Suppressor macrophage treated with lipopolysaccharide for 1 hour (primary cell): Measurements from ENCODE around the gene HEATR5B.

ENCODE experiments used
- DNase-seq, 3 donors: peaks; one replicate each; pipeline ENCODE4 v3.0.0-alpha.2; 2020 to 2022

HEATR5B gene

GRCh38 chr2:37083873-37084794, at the start of gene HEATR5B, which contains the start of gene GPATCH11:
Gene HEATR5B, minus strand, starts transcription at chr2:37084372. Its CDS starts 958 bp downstream, at chr2:37083414.
Gene GPATCH11, plus strand, starts transcription at chr2:37084518. Its CDS starts 3,864 bp downstream, at chr2:37088382.
- DNase-seq = peak; percentile 98

GRCh38 chr2:37132914-37133313, 48.7 kb upstream of the HEATR5B start:
- no peak for DNase-seq

- DNase-seq = no peak
These were observed 41.2 kb upstream of the HEATR5B start for GRCh38 chr2:37125416-37125815.

GRCh38 chr2:37119157-37119556, 35.0 kb upstream of the HEATR5B start:
- peak; percentile 37 to 56 (median 53) for DNase-seq

- no peak for DNase-seq
These were observed 33.4 kb upstream of the HEATR5B start for GRCh38 chr2:37117566-37117965.

- no peak for DNase-seq
These were observed 27.8 kb upstream of the HEATR5B start for GRCh38 chr2:37111958-37112357.

- no peak for DNase-seq
These were observed 26.4 kb upstream of the HEATR5B start for GRCh38 chr2:37110306-37111212.

- no peak for DNase-seq
These were observed 25.4 kb upstream of the HEATR5B start for GRCh38 chr2:37109523-37109922.

GRCh38 chr2:37105150-37105549, 21.0 kb upstream of the HEATR5B start:
- no peak for DNase-seq

GRCh38 chr2:37104178-37104577, 20.0 kb upstream of the HEATR5B start:
- no peak for DNase-seq

GRCh38 chr2:37102588-37102987, 18.4 kb upstream of the HEATR5B start:
- DNase-seq = no peak

- no peak for DNase-seq
These were observed 15.9 kb upstream of the HEATR5B start for GRCh38 chr2:37100054-37100453.

- no peak for DNase-seq
These were observed 14.4 kb upstream of the HEATR5B start for GRCh38 chr2:37098416-37099118.

- no peak for DNase-seq
These were observed 12.4 kb upstream of the HEATR5B start for GRCh38 chr2:37096568-37096967.

- DNase-seq = no peak
These were observed 7.7 kb upstream of the HEATR5B start for GRCh38 chr2:37091873-37092272.

- DNase-seq = peak in 2 of 3 donors; percentile 22 to 48
These were observed 5.9 kb upstream of the HEATR5B start for GRCh38 chr2:37090019-37090477.

GRCh38 chr2:37085731-37086147, 1.6 kb upstream of the HEATR5B start:
- peak; percentile 27 to 74 (median 48) for DNase-seq

- no peak for DNase-seq
These were observed 625 bp upstream of the HEATR5B start for GRCh38 chr2:37084797-37085196.

GRCh38 chr2:37080689-37081088, 3.5 kb downstream of the HEATR5B start:
- peak in 1 of 3 donors; percentile 14 for DNase-seq

- peak in 2 of 3 donors; percentile 31 to 64 for DNase-seq
These were observed 3.9 kb downstream of the HEATR5B start for GRCh38 chr2:37080266-37080665.

GRCh38 chr2:37070931-37071330, 13.2 kb downstream of the HEATR5B start:
- no peak for DNase-seq

GRCh38 chr2:37068686-37069085, 15.5 kb downstream of the HEATR5B start:
- DNase-seq = no peak

GRCh38 chr2:37061776-37062175, 22.4 kb downstream of the HEATR5B start:
- DNase-seq = no peak
